Measurements from ENCODE around the gene TUT4.

DNA sequence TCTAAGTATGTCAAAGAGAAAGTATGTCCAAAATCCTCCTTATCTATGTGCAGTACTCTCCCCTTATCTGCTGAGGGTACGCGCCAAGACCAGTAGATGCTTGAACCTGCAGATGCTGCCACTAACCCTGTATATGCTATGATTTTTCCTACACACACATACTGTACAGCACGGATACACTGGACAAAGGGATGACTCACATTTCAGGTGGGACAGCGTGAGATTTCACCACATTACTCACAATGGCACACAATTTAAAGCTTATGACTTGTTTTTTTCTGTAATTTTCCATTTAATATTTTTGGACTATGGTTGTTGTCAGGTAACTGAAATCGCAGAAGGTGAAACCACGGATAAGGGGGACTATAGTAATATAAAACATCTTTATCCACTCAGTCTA, 152.8 kb downstream of the TUT4 start:
- TF ChIP-seq POLR2A (IDR thresholded peaks at IDR 0.05): no peak
- no peak for TF ChIP-seq CTCF (IDR thresholded peaks at IDR 0.05)
